GM21526 (cell line): ENCODE results near the gene GRAMD1B.
A peak's percentile ranks its signal among the peaks of the same experiment; 100 is the strongest.

ENCODE experiments used
- ATAC-seq: cut with Tn5 transposase; IDR thresholded peaks from one replicate; pipeline ENCODE4 v1.9.1; 2021; ENCODE audit warnings: moderate library complexity; ENCODE audit not compliant: unreplicated experiment, low FRiP score

GRAMD1B gene

GRCh38 chr11:123607781-123608180 lies 177.7 kb downstream of the GRAMD1B start:
- no peak for ATAC-seq

- ATAC-seq, result no peak
Measured at GRCh38 chr11:123608371-123608770, 178.3 kb downstream of the GRAMD1B start.

- no peak for ATAC-seq
Measured at GRCh38 chr11:123608945-123609344, 178.9 kb downstream of the GRAMD1B start.

GRCh38 chr11:123611698-123612097 lies 181.6 kb downstream of the GRAMD1B start:
- no peak for ATAC-seq

- no peak for ATAC-seq
Measured at GRCh38 chr11:123616505-123617198, 186.6 kb downstream of the GRAMD1B start.

- ATAC-seq, result no peak
Measured at GRCh38 chr11:123622576-123622975, 192.5 kb downstream of the GRAMD1B start.

- no peak for ATAC-seq
Measured at GRCh38 chr11:123624974-123625373, 194.9 kb downstream of the GRAMD1B start.

- ATAC-seq, result no peak
Measured at GRCh38 chr11:123628936-123629683, 199.0 kb downstream of the GRAMD1B start.

- ATAC-seq, result no peak
Measured at GRCh38 chr11:123630126-123630608, 200.1 kb downstream of the GRAMD1B start.

GRCh38 chr11:123640029-123640428 lies 210.0 kb downstream of the GRAMD1B start:
- ATAC-seq, result no peak

- peak; percentile 80 for ATAC-seq
Measured at GRCh38 chr11:123640677-123641494, 210.8 kb downstream of the GRAMD1B start.

GRCh38 chr11:123641495-123641840 lies 211.4 kb downstream of the GRAMD1B start:
- no peak for ATAC-seq

- no peak for ATAC-seq
Measured at GRCh38 chr11:123642435-123642834, 212.4 kb downstream of the GRAMD1B start.

GRCh38 chr11:123645286-123645975 lies 215.4 kb downstream of the GRAMD1B start:
- no peak for ATAC-seq

- ATAC-seq, result no peak
Measured at GRCh38 chr11:123650901-123651300, 220.8 kb downstream of the GRAMD1B start.

- ATAC-seq, result no peak
Measured at GRCh38 chr11:123652599-123652998, 222.5 kb downstream of the GRAMD1B start.

GRCh38 chr11:123653483-123653826 lies 223.4 kb downstream of the GRAMD1B start:
- ATAC-seq, result no peak

- peak; percentile 44 for ATAC-seq
Measured at GRCh38 chr11:123653827-123654565, 223.9 kb downstream of the GRAMD1B start.

- ATAC-seq, result peak; percentile 48
Measured at GRCh38 chr11:123654566-123655081, 224.6 kb downstream of the GRAMD1B start, which contains the start of gene SCN3B. TSS of gene SCN3B (minus strand) at chr11:123654624. CDS start at chr11:123653801, 823 bp downstream.

GRCh38 chr11:123659311-123659710 lies 229.2 kb downstream of the GRAMD1B start:
- ATAC-seq, result no peak
